BJ (cell line): ENCODE measurements around the gene GPR37. TPM values are rescaled to one million over a fixed set of nuclear protein-coding genes. Genes with fewer than 3 reads are reported as not detected.

Experiments
- CTCF ChIA-PET: fragments of 350-600 bp; formaldehyde crosslinking; extraction: SDS; loops from one replicate; lab custom pipeline; 2021; ENCODE audit warnings: antibody characterized with exemption, inconsistent platforms; lab: Yijun Ruan, JAX
- POLR2A ChIA-PET: fragments of 300-600 bp; sonication (Branson Sonifier 250); formaldehyde crosslinking; extraction: SDS; loops from one replicate; lab custom pipeline; 2021; ENCODE audit warnings: antibody characterized with exemption; lab: Charles Lee
- DNase-seq: peaks from one replicate; pipeline ENCODE4 v3.0.0-alpha.2; 2011; ENCODE audit warnings: low read depth
- H3K27me3 ChIP-seq: 2 replicates; pipeline ENCODE4 v1.6.0; 2011; ENCODE audit warnings: low read length; ENCODE audit not compliant: control insufficient read depth, insufficient read depth
- H3K36me3 ChIP-seq: 2 replicates; pipeline ENCODE4 v1.5.1; 2011; ENCODE audit warnings: low read length; ENCODE audit not compliant: control insufficient read depth, insufficient read depth
- H3K4me3 ChIP-seq: 2 replicates; pipeline ENCODE4 v1.5.1; 2011; ENCODE audit warnings: low read depth, mild to moderate bottlenecking, control low read depth, low read length
- CTCF ChIP-seq: IDR thresholded peaks from 2 replicates; pipeline ENCODE4 v1.5.1; 2011; ENCODE audit warnings: low read depth, mild to moderate bottlenecking, control low read depth, inconsistent platforms, low read length, moderate library complexity; ENCODE audit not compliant: insufficient read depth
- polyA plus RNA-seq: library from polyadenylated mRNA; depleted of rRNA; stranded (reverse); fragments of >200 nt; gene quantifications from 2 replicates; pipeline ENCODE4 v1.2.3, GENCODE V29; 2011

Gene GPR37
- polyA plus RNA-seq, 1 experiment, result 0.25 TPM

GRCh38 chr7:124808206-124808605 is 42.6 kb upstream of the GPR37 start:
- POLR2A ChIA-PET, result no interaction called here
- no peak for DNase-seq
- Histone ChIP-seq H3K36me3 (no peaks in the 10 kb centered on the region), H3K4me3 (no peak overlapping the region), H3K27me3 (no peaks in the 10 kb centered on the region)
- CTCF ChIA-PET, result interaction anchor here (1.6 kb wide), 1 partner anchor 23 kb away, joined by 6 read pairs; no protein-coding TSS in a partner anchor
- TF ChIP-seq CTCF, result no peak

DNA sequence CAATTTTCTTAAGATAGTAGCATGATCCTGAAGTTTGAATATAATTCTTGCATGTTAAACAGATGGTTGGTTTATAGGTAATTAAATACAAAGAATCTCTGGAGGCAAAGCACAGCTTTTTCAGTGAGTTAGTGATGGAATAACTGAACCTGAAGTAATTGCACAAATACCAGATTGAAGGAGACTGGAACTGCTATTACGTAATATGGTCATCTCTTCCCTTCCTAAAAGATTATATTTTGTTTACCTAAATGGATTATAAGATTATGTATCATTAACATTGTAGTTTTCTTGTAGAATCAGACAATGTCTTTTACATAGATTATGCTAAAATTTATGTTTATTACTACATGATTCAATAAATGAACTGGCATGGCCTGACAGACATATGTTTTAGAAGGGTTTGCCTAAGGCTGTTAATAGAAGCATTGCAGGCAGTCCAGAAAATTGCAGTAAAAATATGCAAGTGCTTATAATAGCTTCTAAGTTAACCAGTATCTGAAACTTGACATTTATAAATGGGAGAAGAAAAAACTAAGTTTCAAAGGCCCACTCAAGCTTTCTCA is 35.8 kb upstream of the GPR37 start:
- no peak for DNase-seq
- H3K27me3 ChIP-seq, result peaks cover 3% of the 10 kb centered on the region; the same call in 1 of the 2 replicates
- TF ChIP-seq CTCF, result no peak
- POLR2A ChIA-PET, result no interaction called here
- H3K4me3 ChIP-seq, result no peak overlapping the region
- H3K36me3 ChIP-seq, result no peaks in the 10 kb centered on the region
- CTCF ChIA-PET, result no interaction called here

DNA sequence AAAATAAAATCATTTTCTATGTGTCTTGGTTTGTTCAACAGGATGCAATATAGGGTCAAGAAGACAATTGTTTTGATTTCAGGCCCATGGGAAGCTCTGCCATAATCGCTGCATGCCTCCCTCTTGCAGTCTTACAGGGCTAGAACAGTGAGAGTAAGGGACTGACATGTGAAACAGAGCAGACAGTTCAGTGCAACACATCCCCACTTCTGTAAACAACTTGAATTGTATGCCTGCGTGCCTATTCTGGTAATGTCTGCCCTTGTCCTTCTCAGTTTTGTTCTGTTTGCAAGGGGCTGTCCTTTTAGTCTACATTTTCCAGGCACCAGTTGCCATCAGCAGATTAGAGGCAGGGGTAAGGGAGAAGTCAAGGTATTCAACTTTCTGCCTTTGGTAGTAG is 34.8 kb upstream of the GPR37 start:
- TF ChIP-seq CTCF, result no peak
- ChIA-PET CTCF (interaction anchor here (1.6 kb wide), 1 partner anchor 57 kb away, joined by 4 read pairs; no protein-coding TSS in a partner anchor), POLR2A (no interaction called here)
- no peak overlapping the region for H3K4me3 ChIP-seq
- no peak for DNase-seq
- H3K36me3 ChIP-seq, result no peaks in the 10 kb centered on the region
- H3K27me3 ChIP-seq, result peaks cover 3% of the 10 kb centered on the region; the same call in 1 of the 2 replicates

- Histone ChIP-seq H3K27me3 (peaks cover 3% of the 10 kb centered on the region; the same call in 1 of the 2 replicates), H3K36me3 (no peaks in the 10 kb centered on the region), H3K4me3 (no peak overlapping the region)
- TF ChIP-seq CTCF, result no peak
- no peak for DNase-seq
- POLR2A ChIA-PET, result no interaction called here
- CTCF ChIA-PET, result interaction anchor here (1.6 kb wide), 1 partner anchor 58 kb away, joined by 4 read pairs; no protein-coding TSS in a partner anchor
Observed at GRCh38 chr7:124799448-124799847, 33.9 kb upstream of the GPR37 start.

GRCh38 chr7:124796771-124797170 is 31.2 kb upstream of the GPR37 start:
- TF ChIP-seq CTCF, result no peak
- Histone ChIP-seq H3K4me3 (no peak overlapping the region), H3K27me3 (peaks cover 3% of the 10 kb centered on the region; the same call in 1 of the 2 replicates), H3K36me3 (no peaks in the 10 kb centered on the region)
- ChIA-PET CTCF (no interaction called here), POLR2A (no interaction called here)
- no peak for DNase-seq
